Kidney epithelial cell (primary cell): ENCODE measurements around the gene CNOT1. TPM values are rescaled to one million over a fixed set of nuclear protein-coding genes. Genes with fewer than 3 reads are reported as not detected.

Source experiments
- DNase-seq: peaks from one replicate; pipeline ENCODE4 v3.0.0-alpha.2; 2010; ENCODE audit warnings: low read depth
- H3K27me3 ChIP-seq: 2 replicates; pipeline ENCODE4 v1.6.0; 2011; ENCODE audit warnings: low read length; ENCODE audit not compliant: control insufficient read depth, insufficient read depth
- H3K36me3 ChIP-seq: 2 replicates; pipeline ENCODE4 v1.5.1; 2011; ENCODE audit warnings: low read length; ENCODE audit not compliant: control insufficient read depth, insufficient read depth
- H3K4me3 ChIP-seq: 2 replicates; pipeline ENCODE4 v1.5.1; 2011; ENCODE audit warnings: low read depth, mild to moderate bottlenecking, control low read depth, low read length
- CTCF ChIP-seq: IDR thresholded peaks from 2 replicates; pipeline ENCODE4 v1.5.1; 2011; ENCODE audit warnings: mild to moderate bottlenecking, moderate library complexity, low read length, control low read depth, inconsistent platforms; ENCODE audit not compliant: insufficient read depth, poor library complexity, severe bottlenecking
- total RNA-seq: library from RNA; depleted of rRNA; stranded (reverse); fragments of >200 nt; gene quantifications from 2 replicates; pipeline ENCODE4 v1.2.3, GENCODE V29; 2015

Gene CNOT1
- total RNA-seq, 1 donor from 2014 or later = 132 TPM

GRCh38 chr16:58478427-58478826, 151.2 kb downstream of the CNOT1 start:
- DNase-seq = no peak
- TF ChIP-seq CTCF = no peak

GRCh38 chr16:58476791-58477190, 152.8 kb downstream of the CNOT1 start:
- Histone ChIP-seq H3K36me3 (no peaks in the 10 kb centered on the region), H3K4me3 (no peak overlapping the region), H3K27me3 (no peaks in the 10 kb centered on the region)
- TF ChIP-seq CTCF = no peak
- no peak for DNase-seq

More at GRCh38 chr16:58478427-58478826, 151.2 kb downstream of the CNOT1 start:
- Histone ChIP-seq H3K4me3 (no peak overlapping the region), H3K27me3 (no peaks in the 10 kb centered on the region), H3K36me3 (no peaks in the 10 kb centered on the region)

GRCh38 chr16:58475091-58475619, 154.5 kb downstream of the CNOT1 start:
- Histone ChIP-seq H3K36me3 (no peaks in the 10 kb centered on the region), H3K27me3 (no peaks in the 10 kb centered on the region), H3K4me3 (no peak overlapping the region)
- TF ChIP-seq CTCF = no peak
- no peak for DNase-seq

GRCh38 chr16:58474296-58474695, 155.3 kb downstream of the CNOT1 start:
- no peaks in the 10 kb centered on the region for H3K36me3 ChIP-seq
- no peak for TF ChIP-seq CTCF
- H3K4me3 ChIP-seq = no peak overlapping the region
- DNase-seq = no peak
- no peaks in the 10 kb centered on the region for H3K27me3 ChIP-seq

DNA sequence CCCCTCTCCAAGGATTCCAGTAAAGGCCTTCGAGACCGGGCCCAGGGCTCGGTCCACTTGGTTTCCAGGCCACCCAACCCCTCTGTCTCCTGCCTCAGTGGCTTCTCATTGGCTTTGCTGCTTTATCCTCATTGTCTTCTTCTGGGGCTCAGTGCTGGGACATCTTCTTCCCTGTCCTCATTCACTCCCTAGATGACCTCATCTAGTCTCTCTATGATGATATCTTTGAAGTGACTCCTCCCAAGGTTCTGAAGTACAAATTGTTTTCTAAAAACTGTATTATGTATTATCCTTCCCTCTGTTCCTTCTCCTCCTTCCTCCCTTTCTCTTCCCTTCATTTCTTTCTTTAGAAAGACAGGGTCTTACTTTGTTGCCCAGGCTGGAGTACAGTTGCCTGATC, 156.8 kb downstream of the CNOT1 start:
- H3K4me3 ChIP-seq = no peak overlapping the region
- DNase-seq = no peak
- H3K27me3 ChIP-seq = no peaks in the 10 kb centered on the region
- no peaks in the 10 kb centered on the region for H3K36me3 ChIP-seq
- TF ChIP-seq CTCF = no peak

DNA sequence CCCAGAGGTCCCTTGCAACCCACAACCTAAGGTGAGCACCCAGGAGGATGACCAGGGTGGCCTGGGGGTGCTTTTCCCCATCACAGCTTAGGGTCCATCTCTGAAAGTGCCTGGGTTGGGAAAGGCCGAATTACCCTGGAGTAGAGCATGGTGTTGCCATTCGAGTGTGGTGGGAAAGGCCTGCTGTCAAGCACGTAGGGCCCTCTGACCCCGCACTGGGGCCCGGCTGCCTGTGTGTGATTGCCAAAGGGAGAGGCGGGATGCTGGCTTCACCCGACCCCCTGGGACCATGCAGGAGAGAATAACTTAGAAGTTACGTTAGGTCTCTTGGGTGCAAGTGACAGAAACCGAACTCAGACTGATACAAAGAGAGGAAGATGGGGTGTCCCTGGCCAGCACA, 157.4 kb downstream of the CNOT1 start:
- H3K36me3 ChIP-seq = no peaks in the 10 kb centered on the region
- TF ChIP-seq CTCF = no peak
- peaks cover 2% of the 10 kb centered on the region for H3K27me3 ChIP-seq
- no peak for DNase-seq
- H3K4me3 ChIP-seq = no peak overlapping the region
